Measurements from ENCODE around the gene RBM41.
"Not testable (repeated sequence)": the region's sequence is repeated elsewhere in the genome, so short reads cannot be mapped to it uniquely, and the experiment has no call there.

Gene RBM41

DNA sequence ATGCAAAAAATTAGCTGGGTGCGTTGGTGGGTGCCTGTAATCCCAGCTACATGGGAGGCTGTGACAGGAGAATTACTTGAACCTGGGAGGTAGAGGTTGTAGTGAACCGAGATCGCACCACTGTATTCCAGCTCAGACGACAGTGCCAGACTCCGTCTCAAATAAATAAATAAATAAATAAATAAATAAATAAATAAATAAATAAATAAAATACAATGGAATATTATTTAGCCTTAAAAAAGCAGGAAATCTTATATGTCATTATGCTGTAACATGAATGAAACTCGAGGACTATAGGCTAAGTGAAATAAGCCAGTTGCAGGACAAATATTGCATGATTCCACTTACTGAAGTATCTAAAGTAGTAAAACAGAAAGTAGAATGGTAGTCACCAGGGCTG lies 42.5 kb downstream of the RBM41 start (continued):
- TF ChIP-seq ZNF391 (tag by site-specific recombination; IDR thresholded peaks at IDR 0.05; ENCODE audit: borderline replicate concordance, low read depth) (no peak), ZNF843 (tag by site-specific recombination; IDR thresholded peaks at IDR 0.05) (no peak), ZNF792 (tag by site-specific recombination; IDR thresholded peaks at IDR 0.05) (no peak), ZNF785 (tag by site-specific recombination; IDR thresholded peaks at IDR 0.05) (no peak), ZNF175 (tag by site-specific recombination; IDR thresholded peaks at IDR 0.05) (no peak), ZNF311 (tag by site-specific recombination; IDR thresholded peaks at IDR 0.05; ENCODE audit: borderline replicate concordance) (no peak), ZNF366 (tag by site-specific recombination; conservative IDR thresholded peaks at IDR 0.05) (no peak), ZNF626 (tag by site-specific recombination; IDR thresholded peaks at IDR 0.05) (no peak), ZNF157 (tag by site-specific recombination; IDR thresholded peaks at IDR 0.05) (no peak), ZNF747 (tag by site-specific recombination; IDR thresholded peaks at IDR 0.05) (no peak), BCL11B (tag by site-specific recombination; IDR thresholded peaks at IDR 0.05; ENCODE audit: low read depth) (no peak), ZNF324 (tag by site-specific recombination; IDR thresholded peaks at IDR 0.05) (no peak), ZNF121 (tag by site-specific recombination; IDR thresholded peaks at IDR 0.05) (0 out of 2 replicates have a peak, but pooled peaks have one; percentile 22), ZNF24 (tag by site-specific recombination; IDR thresholded peaks at IDR 0.05) (no peak), OVOL3 (tag by site-specific recombination; IDR thresholded peaks at IDR 0.05) (peak; percentile 52; the same call in 1 of the 2 replicates), ZBTB21 (tag by site-specific recombination; IDR thresholded peaks at IDR 0.05) (peak; percentile 28; the same call in 1 of the 2 replicates), ZNF423 (tag by site-specific recombination; IDR thresholded peaks at IDR 0.05) (no peak), ZNF223 (tag by site-specific recombination; IDR thresholded peaks at IDR 0.05) (no peak), ZNF416 (tag by site-specific recombination; IDR thresholded peaks at IDR 0.05) (no peak), ZNF239 (tag by site-specific recombination; IDR thresholded peaks at IDR 0.05) (no peak), ZNF302 (tag by site-specific recombination; IDR thresholded peaks at IDR 0.05; ENCODE audit: low read depth) (no peak), ZNF433 (tag by site-specific recombination; IDR thresholded peaks at IDR 0.05; ENCODE audit: low read depth) (peak; percentile 46; the same call in 1 of the 2 replicates)
- TF ChIP-seq, protein P1, sequence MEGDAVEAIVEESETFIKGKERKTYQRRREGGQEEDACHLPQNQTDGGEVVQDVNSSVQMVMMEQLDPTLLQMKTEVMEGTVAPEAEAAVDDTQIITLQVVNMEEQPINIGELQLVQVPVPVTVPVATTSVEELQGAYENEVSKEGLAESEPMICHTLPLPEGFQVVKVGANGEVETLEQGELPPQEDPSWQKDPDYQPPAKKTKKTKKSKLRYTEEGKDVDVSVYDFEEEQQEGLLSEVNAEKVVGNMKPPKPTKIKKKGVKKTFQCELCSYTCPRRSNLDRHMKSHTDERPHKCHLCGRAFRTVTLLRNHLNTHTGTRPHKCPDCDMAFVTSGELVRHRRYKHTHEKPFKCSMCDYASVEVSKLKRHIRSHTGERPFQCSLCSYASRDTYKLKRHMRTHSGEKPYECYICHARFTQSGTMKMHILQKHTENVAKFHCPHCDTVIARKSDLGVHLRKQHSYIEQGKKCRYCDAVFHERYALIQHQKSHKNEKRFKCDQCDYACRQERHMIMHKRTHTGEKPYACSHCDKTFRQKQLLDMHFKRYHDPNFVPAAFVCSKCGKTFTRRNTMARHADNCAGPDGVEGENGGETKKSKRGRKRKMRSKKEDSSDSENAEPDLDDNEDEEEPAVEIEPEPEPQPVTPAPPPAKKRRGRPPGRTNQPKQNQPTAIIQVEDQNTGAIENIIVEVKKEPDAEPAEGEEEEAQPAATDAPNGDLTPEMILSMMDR (tag by site-specific recombination; IDR thresholded peaks at IDR 0.05): no peak
- TF ChIP-seq, protein P2, sequence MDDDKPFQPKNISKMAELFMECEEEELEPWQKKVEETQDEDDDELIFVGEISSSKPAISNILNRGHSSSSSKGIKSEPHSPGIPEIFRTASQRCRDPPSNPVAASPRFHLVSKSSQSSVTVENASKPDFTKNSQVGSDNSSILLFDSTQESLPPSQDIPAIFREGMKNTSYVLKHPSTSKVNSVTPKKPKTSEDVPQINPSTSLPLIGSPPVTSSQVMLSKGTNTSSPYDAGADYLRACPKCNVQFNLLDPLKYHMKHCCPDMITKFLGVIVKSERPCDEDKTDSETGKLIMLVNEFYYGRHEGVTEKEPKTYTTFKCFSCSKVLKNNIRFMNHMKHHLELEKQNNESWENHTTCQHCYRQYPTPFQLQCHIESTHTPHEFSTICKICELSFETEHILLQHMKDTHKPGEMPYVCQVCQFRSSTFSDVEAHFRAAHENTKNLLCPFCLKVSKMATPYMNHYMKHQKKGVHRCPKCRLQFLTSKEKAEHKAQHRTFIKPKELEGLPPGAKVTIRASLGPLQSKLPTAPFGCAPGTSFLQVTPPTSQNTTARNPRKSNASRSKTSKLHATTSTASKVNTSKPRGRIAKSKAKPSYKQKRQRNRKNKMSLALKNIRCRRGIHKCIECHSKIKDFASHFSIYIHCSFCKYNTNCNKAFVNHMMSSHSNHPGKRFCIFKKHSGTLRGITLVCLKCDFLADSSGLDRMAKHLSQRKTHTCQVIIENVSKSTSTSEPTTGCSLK (tag by site-specific recombination; IDR thresholded peaks at IDR 0.05): no peak
- TF ChIP-seq, protein P3, sequence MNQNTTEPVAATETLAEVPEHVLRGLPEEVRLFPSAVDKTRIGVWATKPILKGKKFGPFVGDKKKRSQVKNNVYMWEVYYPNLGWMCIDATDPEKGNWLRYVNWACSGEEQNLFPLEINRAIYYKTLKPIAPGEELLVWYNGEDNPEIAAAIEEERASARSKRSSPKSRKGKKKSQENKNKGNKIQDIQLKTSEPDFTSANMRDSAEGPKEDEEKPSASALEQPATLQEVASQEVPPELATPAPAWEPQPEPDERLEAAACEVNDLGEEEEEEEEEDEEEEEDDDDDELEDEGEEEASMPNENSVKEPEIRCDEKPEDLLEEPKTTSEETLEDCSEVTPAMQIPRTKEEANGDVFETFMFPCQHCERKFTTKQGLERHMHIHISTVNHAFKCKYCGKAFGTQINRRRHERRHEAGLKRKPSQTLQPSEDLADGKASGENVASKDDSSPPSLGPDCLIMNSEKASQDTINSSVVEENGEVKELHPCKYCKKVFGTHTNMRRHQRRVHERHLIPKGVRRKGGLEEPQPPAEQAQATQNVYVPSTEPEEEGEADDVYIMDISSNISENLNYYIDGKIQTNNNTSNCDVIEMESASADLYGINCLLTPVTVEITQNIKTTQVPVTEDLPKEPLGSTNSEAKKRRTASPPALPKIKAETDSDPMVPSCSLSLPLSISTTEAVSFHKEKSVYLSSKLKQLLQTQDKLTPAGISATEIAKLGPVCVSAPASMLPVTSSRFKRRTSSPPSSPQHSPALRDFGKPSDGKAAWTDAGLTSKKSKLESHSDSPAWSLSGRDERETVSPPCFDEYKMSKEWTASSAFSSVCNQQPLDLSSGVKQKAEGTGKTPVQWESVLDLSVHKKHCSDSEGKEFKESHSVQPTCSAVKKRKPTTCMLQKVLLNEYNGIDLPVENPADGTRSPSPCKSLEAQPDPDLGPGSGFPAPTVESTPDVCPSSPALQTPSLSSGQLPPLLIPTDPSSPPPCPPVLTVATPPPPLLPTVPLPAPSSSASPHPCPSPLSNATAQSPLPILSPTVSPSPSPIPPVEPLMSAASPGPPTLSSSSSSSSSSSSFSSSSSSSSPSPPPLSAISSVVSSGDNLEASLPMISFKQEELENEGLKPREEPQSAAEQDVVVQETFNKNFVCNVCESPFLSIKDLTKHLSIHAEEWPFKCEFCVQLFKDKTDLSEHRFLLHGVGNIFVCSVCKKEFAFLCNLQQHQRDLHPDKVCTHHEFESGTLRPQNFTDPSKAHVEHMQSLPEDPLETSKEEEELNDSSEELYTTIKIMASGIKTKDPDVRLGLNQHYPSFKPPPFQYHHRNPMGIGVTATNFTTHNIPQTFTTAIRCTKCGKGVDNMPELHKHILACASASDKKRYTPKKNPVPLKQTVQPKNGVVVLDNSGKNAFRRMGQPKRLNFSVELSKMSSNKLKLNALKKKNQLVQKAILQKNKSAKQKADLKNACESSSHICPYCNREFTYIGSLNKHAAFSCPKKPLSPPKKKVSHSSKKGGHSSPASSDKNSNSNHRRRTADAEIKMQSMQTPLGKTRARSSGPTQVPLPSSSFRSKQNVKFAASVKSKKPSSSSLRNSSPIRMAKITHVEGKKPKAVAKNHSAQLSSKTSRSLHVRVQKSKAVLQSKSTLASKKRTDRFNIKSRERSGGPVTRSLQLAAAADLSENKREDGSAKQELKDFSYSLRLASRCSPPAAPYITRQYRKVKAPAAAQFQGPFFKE (tag by site-specific recombination; IDR thresholded peaks at IDR 0.05; ENCODE audit: borderline replicate concordance): no peak
- TF ChIP-seq, protein P4, sequence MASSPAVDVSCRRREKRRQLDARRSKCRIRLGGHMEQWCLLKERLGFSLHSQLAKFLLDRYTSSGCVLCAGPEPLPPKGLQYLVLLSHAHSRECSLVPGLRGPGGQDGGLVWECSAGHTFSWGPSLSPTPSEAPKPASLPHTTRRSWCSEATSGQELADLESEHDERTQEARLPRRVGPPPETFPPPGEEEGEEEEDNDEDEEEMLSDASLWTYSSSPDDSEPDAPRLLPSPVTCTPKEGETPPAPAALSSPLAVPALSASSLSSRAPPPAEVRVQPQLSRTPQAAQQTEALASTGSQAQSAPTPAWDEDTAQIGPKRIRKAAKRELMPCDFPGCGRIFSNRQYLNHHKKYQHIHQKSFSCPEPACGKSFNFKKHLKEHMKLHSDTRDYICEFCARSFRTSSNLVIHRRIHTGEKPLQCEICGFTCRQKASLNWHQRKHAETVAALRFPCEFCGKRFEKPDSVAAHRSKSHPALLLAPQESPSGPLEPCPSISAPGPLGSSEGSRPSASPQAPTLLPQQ (tag by site-specific recombination; IDR thresholded peaks at IDR 0.05): no peak

DNA sequence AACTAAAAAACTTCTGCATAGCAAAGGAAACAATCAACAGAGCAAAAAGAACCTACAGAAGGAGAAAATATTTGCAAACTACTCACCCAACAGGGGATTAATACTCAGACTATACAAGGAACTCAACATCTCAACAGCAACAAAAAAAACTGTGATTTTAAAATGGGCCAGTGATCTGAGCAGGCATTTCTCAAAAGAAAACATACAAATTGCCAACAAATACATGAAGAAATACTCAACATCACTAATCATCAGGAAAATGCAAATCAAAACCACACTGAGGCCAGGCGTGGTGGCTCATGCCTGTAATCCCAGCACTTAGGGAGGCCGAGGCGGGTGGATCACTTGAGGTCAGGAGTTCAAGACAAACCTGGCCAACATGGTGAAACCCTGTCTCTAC lies 60.9 kb downstream of the RBM41 start:
- H3K4me1 ChIP-seq (ENCODE audit: control insufficient read depth, insufficient read depth, low read length); CTCF ChIA-PET; POLR2A ChIA-PET: not testable (repeated sequence)

More for the DNA sequence above, 60.9 kb downstream of the RBM41 start:
- not testable (repeated sequence) for H3K27ac ChIP-seq (ENCODE audit: extremely low read depth, low read depth, low read length); H3K4me3 ChIP-seq (ENCODE audit: low read depth, low read length); H3K9me3 ChIP-seq (ENCODE audit: control insufficient read depth, insufficient read depth, low read depth, low read length); H3K36me3 ChIP-seq (ENCODE audit: control insufficient read depth in 2 of 2, insufficient read depth in 1 of 2, low read length in 2 of 2)

Data from HEK293 (cell line).